PFSK-1 (cell line): ENCODE measurements around the gene C1GALT1.

Experiments
- FOXP2 ChIP-seq: optimal IDR thresholded peaks from 2 replicates; pipeline ENCODE3; 2011; ENCODE audit warnings: borderline replicate concordance, control low read depth, inconsistent platforms; ENCODE audit not compliant: insufficient read depth; ENCODE audit errors: extremely low read length, extremely low read depth
- POLR2AphosphoS5 ChIP-seq: IDR thresholded peaks from 2 replicates; pipeline ENCODE4 v1.6.1; 2012; ENCODE audit warnings: low read depth, mild to moderate bottlenecking, control low read depth, low read length, moderate library complexity
- SIN3A ChIP-seq: IDR thresholded peaks from 2 replicates; pipeline ENCODE4 v1.6.1; 2012; ENCODE audit warnings: mild to moderate bottlenecking, low read length, moderate library complexity, borderline replicate concordance; ENCODE audit not compliant: insufficient read depth
- TAF1 ChIP-seq: IDR thresholded peaks from 2 replicates; pipeline ENCODE4 v1.6.1; 2012; ENCODE audit warnings: low read length, control low read depth, borderline replicate concordance; ENCODE audit not compliant: insufficient read depth
- TF ChIP-seq, protein P1 (sequence below), 2 experiments: IDR thresholded peaks; 2 replicates each; pipeline versions ENCODE4 v1.6.1 to v1.8.0; 2011 to 2012; ENCODE audit warnings: low read depth in 2 of 2, low read length in 2 of 2, control low read depth in 1 of 2, inconsistent platforms in 1 of 2, mild to moderate bottlenecking in 1 of 2, moderate library complexity in 1 of 2; ENCODE audit not compliant: insufficient read depth in 1 of 2

The C1GALT1 gene

GRCh38 chr7:7152315-7152714, 30.0 kb upstream of the C1GALT1 start:
- no peak for TF ChIP-seq SIN3A
- no peak for TF ChIP-seq POLR2AphosphoS5
- TF ChIP-seq FOXP2, result no peak
- TF ChIP-seq TAF1, result no peak
- TF ChIP-seq, protein P1, sequence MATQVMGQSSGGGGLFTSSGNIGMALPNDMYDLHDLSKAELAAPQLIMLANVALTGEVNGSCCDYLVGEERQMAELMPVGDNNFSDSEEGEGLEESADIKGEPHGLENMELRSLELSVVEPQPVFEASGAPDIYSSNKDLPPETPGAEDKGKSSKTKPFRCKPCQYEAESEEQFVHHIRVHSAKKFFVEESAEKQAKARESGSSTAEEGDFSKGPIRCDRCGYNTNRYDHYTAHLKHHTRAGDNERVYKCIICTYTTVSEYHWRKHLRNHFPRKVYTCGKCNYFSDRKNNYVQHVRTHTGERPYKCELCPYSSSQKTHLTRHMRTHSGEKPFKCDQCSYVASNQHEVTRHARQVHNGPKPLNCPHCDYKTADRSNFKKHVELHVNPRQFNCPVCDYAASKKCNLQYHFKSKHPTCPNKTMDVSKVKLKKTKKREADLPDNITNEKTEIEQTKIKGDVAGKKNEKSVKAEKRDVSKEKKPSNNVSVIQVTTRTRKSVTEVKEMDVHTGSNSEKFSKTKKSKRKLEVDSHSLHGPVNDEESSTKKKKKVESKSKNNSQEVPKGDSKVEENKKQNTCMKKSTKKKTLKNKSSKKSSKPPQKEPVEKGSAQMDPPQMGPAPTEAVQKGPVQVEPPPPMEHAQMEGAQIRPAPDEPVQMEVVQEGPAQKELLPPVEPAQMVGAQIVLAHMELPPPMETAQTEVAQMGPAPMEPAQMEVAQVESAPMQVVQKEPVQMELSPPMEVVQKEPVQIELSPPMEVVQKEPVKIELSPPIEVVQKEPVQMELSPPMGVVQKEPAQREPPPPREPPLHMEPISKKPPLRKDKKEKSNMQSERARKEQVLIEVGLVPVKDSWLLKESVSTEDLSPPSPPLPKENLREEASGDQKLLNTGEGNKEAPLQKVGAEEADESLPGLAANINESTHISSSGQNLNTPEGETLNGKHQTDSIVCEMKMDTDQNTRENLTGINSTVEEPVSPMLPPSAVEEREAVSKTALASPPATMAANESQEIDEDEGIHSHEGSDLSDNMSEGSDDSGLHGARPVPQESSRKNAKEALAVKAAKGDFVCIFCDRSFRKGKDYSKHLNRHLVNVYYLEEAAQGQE (IDR thresholded peaks at IDR 0.05; ENCODE audit: insufficient read depth in 1 of 2, low read depth in 2 of 2, low read length in 2 of 2), result no peak

DNA sequence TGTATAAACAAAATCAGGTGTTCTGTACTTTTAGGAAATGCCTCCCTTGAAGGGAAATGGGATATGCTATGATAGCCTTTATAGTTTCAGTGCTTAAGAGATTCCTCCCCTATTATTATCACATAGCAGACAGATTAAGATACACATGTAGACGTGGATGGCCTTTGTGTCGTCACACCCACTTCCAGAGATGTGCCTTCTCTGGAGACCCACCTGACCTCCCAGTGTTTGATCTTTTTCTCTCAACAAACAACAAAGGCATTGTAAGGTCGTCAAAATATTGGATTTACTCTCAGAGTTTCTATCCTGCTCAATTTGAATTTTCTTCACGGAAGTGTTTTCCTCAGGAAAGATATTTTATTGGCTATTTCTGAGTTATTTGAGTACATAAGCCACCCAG, 25.7 kb upstream of the C1GALT1 start:
- TF ChIP-seq, protein P1 (IDR thresholded peaks at IDR 0.05; ENCODE audit: insufficient read depth in 1 of 2, low read depth in 2 of 2, low read length in 2 of 2), result no peak
- no peak for TF ChIP-seq TAF1
- TF ChIP-seq POLR2AphosphoS5, result no peak
- no peak for TF ChIP-seq SIN3A

DNA sequence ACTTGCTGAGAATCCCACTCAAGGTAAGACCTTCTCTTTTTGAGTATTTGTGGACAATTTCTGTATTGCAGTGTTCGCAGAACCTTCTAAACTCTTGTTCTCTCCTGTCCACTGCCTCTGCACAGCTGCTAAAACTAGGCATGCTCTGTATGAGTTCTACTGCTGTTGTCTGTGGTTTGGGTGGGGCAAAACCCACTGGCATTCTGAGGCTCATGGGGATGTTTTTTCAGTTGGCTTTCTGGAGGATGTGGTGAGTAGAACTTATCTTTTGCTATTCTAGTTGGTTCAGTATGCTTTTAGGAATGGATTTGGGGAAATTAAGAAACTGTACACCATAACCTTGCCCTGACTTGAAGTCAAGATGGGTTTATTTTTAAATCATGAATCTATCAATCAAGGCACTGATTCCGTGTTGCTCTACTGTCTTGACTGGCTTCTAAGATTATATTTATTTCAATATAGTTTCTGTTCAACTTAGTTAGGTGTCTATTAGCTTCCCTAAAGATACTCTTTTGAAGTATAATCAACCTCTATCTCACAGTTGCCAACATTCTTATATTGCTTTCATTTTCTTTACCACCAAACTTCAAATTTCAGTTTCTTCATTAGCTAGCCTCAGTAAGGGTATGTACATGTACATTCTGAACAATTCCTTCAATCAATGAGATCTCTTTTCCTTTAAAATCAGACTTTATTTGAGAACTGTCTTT, 25.0 kb upstream of the C1GALT1 start:
- TF ChIP-seq FOXP2 (no peak), POLR2AphosphoS5 (no peak), SIN3A (no peak), TAF1 (no peak)
- TF ChIP-seq, protein P1 (IDR thresholded peaks at IDR 0.05; ENCODE audit: insufficient read depth in 1 of 2, low read depth in 2 of 2, low read length in 2 of 2), result no peak

- TF ChIP-seq FOXP2 (no peak), POLR2AphosphoS5 (no peak), SIN3A (no peak), TAF1 (no peak)
- TF ChIP-seq, protein P1 (IDR thresholded peaks at IDR 0.05; ENCODE audit: insufficient read depth in 1 of 2, low read depth in 2 of 2, low read length in 2 of 2), result no peak
Observed at GRCh38 chr7:7157887-7158271, 24.5 kb upstream of the C1GALT1 start.

DNA sequence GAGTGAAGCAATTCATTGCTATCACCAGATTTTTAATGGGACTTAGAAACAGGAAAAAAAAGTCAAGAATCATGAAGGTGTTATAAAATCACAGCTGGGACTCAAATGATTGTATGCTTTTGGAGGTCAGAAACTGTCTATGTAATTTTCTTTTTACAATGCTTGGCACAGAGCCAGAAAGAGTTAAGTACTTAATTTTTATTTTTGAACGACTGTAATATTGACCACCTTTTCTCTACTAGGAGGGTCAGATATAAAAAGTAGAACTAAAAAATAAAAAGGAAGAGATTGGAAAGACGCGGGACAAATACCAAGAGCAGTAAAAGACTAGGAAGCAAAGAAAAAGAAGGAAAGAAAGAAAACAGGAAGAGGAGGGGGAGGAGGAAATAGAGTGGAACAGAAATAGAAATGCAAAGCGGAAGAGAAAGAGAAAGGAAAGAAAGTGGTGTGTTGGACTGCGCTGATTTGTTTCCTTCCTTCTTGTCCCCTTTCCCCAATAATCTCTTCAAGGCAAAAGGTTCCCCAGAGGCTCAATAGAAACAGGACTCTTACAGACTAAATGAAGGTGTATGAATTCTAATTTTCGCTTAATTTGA, 23.2 kb upstream of the C1GALT1 start:
- TF ChIP-seq FOXP2 (no peak), POLR2AphosphoS5 (no peak), TAF1 (no peak), SIN3A (no peak)
- TF ChIP-seq, protein P1 (IDR thresholded peaks at IDR 0.05; ENCODE audit: insufficient read depth in 1 of 2, low read depth in 2 of 2, low read length in 2 of 2), result no peak
